Subcutaneous abdominal adipose tissue (tissue), 5 donors: ENCODE results near the gene INF2.
A peak's percentile ranks its signal among the peaks of the same experiment; 100 is the strongest.

Experiments used
- H3K27ac ChIP-seq: one replicate; pipeline ENCODE4 v1.7.0; 2013; ENCODE audit warnings: low read depth, mild to moderate bottlenecking, inconsistent platforms, low read length, moderate library complexity
- H3K27me3 ChIP-seq, 5 donors: one replicate each; pipeline ENCODE4 v1.7.0; 2013; ENCODE audit warnings: low read length in 5 of 5, inconsistent platforms in 1 of 5; ENCODE audit not compliant: control insufficient read depth in 5 of 5, insufficient read depth in 4 of 5
- H3K36me3 ChIP-seq, 5 donors: one replicate each; pipeline ENCODE4 v1.7.0; 2013; ENCODE audit warnings: low read length in 5 of 5; ENCODE audit not compliant: control insufficient read depth in 5 of 5, insufficient read depth in 5 of 5
- H3K4me1 ChIP-seq, 5 donors: one replicate each; pipeline ENCODE4 v1.7.0; 2013; ENCODE audit warnings: low read length in 5 of 5, mild to moderate bottlenecking in 3 of 5, moderate library complexity in 1 of 5; ENCODE audit not compliant: control insufficient read depth in 5 of 5, insufficient read depth in 5 of 5
- H3K4me3 ChIP-seq, 5 donors: one replicate each; pipeline ENCODE4 v1.7.0; 2013; ENCODE audit warnings: low read length in 5 of 5, low read depth in 1 of 5
- H3K9ac ChIP-seq, 5 donors: one replicate each; pipeline ENCODE4 v1.7.0; 2013; ENCODE audit warnings: low read length in 5 of 5, mild to moderate bottlenecking in 4 of 5, moderate library complexity in 3 of 5
- H3K9me3 ChIP-seq, 5 donors: one replicate each; pipeline ENCODE4 v1.7.0; 2013; ENCODE audit warnings: low read length in 5 of 5; ENCODE audit not compliant: control insufficient read depth in 5 of 5
- donor health status: healthy.
- donor health status: healthy.
- donor health status: healthy.
- donor health status: healthy.
- donor health status: healthy.

The INF2 gene

GRCh38 chr14:104681689-104682074 is 7.7 kb upstream of the INF2 start:
- Histone ChIP-seq H3K27ac (peak overlapping the region; percentile 92), H3K36me3 (no peaks in the 10 kb centered on the region), H3K27me3 (no peaks in the 10 kb centered on the region), H3K4me3 (peak overlapping the region in 3 of 5 donors; percentile 17 to 42 (median 42)), H3K9ac (no peak overlapping the region), H3K4me1 (peaks cover 13 to 62% (median 59%) of the 10 kb centered on the region in 5 donors), H3K9me3 (no peaks in the 10 kb centered on the region)

- H3K4me1 ChIP-seq: peaks cover 13 to 62% (median 61%) of the 10 kb centered on the region in 5 donors
- H3K27ac ChIP-seq: peak overlapping the region; percentile 92
- peak overlapping the region in 2 of 5 donors; percentile 37 to 47 for H3K9ac ChIP-seq
- H3K4me3 ChIP-seq: peak overlapping the region in 2 of 5 donors; percentile 42
- H3K9me3 ChIP-seq: no peaks in the 10 kb centered on the region
- no peaks in the 10 kb centered on the region for H3K27me3 ChIP-seq
- no peaks in the 10 kb centered on the region for H3K36me3 ChIP-seq
Observed at GRCh38 chr14:104682107-104682593, 7.3 kb upstream of the INF2 start.

DNA sequence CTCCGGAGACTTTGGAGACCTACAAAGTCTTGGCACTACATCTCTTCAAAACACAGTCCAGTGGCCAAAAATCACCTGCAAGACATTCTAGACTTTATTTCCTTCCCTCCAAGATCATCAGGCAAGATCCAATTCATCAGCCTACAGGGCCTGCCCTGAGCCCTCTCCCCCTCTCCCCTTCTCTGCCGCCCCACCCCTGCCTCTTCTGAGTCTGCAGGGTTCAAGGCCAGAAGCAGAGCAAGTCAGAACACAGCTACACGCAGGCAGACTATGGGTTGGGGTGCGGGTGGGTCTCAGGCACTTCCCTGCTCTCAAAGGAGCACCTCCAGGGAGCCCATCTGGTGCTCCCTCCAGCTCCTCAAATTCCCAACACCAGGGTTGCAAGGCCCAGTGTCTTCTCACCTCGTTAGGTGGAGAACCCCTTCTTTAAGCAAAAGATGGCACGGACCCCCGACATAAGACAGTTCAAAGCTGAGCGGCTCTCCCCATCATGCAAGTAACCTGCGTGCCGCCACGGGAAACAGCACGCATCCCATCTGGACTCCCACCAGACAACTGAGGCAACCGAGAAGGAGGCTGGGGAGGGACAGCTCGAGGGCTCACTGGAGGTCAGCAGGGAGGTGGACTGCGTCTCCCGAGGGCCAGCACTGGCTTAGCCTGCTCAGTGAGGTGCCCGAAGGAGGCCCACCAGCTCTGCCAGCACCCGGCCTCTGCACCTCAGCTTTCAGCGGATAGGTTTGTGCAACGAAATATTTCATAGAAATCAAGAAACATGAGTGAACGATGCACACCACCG is 5.6 kb upstream of the INF2 start:
- peaks cover 15 to 63% (median 61%) of the 10 kb centered on the region in 5 donors for H3K4me1 ChIP-seq
- H3K36me3 ChIP-seq: no peaks in the 10 kb centered on the region
- no peak overlapping the region for H3K4me3 ChIP-seq
- H3K27me3 ChIP-seq: no peaks in the 10 kb centered on the region
- H3K9ac ChIP-seq: no peak overlapping the region
- no peak overlapping the region for H3K27ac ChIP-seq
- H3K9me3 ChIP-seq: no peaks in the 10 kb centered on the region

GRCh38 chr14:104684449-104684821 is 5.0 kb upstream of the INF2 start:
- H3K4me1 ChIP-seq: peaks cover 15 to 61% (median 59%) of the 10 kb centered on the region in 5 donors

DNA sequence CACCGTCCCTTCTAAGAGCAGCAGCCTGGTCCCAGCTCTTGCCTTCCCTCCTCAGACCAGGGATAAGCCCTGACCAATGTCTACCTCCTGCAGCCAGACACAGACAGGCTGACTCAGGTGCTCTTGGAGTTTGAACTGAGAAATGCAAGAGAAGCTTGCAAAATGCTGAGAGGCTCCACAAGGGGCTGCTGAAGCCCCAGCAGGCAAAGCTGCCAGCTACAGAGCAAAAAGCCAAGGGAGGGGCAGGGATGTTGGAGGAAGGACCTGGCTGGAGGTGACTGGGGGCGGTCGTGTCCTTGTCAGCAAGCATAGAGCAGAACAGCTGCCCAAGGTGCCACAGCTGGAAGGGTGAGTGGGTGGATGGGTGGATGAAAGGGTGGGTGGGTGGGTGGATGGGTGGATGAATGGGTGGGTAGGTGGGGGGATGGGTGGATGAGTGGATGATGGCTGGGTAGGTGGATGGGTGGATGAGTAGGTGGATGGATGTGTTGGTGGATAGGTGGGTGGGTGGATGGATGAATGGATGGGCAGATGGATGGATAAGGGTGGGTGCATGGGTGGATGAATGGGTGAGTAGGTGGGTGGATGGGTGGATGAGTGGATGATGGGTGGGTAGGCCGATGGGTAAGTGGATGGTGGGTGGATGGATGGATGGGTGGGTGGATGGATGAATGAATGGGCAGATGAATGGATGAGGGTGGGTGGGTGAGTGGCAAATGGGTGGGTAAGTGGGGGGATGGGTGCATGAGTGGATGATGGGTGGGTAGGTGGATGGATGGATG is 4.0 kb upstream of the INF2 start:
- H3K9ac ChIP-seq: no peak overlapping the region
- H3K27me3 ChIP-seq: no peaks in the 10 kb centered on the region
- peaks cover 14 to 57% (median 54%) of the 10 kb centered on the region in 5 donors for H3K4me1 ChIP-seq
- no peaks in the 10 kb centered on the region for H3K36me3 ChIP-seq
- no peaks in the 10 kb centered on the region for H3K9me3 ChIP-seq
- no peak overlapping the region for H3K4me3 ChIP-seq
- H3K27ac ChIP-seq: no peak overlapping the region

More at GRCh38 chr14:104684449-104684821, 5.0 kb upstream of the INF2 start:
- Histone ChIP-seq H3K27ac (no peak overlapping the region), H3K27me3 (no peaks in the 10 kb centered on the region), H3K36me3 (no peaks in the 10 kb centered on the region), H3K9ac (no peak overlapping the region), H3K9me3 (no peaks in the 10 kb centered on the region), H3K4me3 (no peak overlapping the region)

DNA sequence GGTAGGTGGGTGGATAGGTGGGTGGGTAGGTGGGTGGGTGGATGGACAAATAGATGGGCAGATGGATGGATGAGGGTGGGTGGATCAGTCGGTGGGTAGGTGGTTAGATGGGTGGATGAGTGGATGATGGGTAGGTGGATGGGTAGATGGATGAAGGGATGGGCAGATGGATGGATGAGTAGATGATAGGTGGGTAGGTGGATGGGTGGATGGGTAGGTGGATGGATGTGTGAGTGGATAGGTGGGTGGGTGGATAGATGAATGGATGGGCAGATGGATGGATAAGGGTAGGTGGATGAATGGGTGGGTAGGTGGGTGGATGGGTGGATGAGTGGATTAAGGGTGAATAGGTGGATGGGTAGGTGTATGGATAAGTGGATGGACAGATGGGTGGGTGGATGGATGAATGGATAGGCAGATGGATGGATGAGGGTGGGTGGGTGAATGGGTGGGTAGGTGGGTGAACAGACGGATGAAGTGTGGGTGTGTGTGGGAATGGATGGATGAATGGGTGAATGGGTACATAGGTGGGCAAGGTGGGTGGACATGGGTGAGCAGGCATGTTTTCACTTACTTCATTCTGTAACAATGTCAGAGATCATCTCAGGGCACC is 3.3 kb upstream of the INF2 start:
- Histone ChIP-seq H3K36me3 (no peaks in the 10 kb centered on the region), H3K9me3 (no peaks in the 10 kb centered on the region), H3K27me3 (no peaks in the 10 kb centered on the region), H3K27ac (no peak overlapping the region), H3K9ac (no peak overlapping the region), H3K4me1 (peaks cover 12 to 57% (median 54%) of the 10 kb centered on the region in 5 donors), H3K4me3 (no peak overlapping the region)

DNA sequence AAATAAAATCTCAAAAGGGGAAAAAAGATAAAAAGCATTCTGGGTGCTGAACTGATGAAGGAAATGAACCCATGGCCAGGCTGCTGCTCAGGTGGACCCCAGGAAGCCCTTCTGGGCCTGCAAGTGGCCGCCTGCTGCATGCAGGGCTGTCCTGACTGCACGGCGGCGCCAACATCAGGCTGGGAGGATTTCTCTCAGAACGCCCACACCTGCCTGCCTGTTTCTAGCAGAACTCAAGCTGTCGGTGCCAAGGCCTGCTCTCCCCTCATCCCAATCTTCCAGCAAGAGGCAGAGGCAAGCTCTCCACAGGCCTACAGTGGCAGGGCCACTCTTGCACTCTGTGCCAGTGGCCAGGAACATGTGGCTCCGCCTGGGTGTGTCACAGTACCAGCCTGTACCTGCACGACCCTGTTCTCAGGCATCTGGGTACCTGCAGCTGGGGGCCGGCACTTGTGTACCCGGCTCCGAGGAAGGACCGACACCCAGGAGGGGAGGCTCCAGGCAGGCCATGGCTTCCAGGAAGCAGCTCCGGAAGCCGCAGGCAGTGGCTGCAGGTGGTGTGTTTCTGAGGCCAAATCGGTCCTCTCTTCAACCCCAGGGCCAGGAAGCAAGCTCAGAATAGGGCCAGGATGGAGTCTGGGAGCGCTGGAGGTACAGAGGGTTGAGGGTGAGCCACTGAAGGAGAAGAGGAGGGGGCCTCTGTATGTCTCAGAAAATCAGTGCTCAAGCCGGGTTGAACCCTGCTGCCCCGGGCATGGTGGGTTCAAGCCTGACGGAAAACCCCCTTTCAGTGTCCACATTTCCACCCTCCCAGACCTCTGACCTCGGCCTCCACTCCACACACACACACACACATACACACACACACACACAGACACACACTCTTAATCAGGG is 2.5 kb upstream of the INF2 start:
- H3K4me1 ChIP-seq: peaks cover 12 to 57% (median 54%) of the 10 kb centered on the region in 5 donors

DNA sequence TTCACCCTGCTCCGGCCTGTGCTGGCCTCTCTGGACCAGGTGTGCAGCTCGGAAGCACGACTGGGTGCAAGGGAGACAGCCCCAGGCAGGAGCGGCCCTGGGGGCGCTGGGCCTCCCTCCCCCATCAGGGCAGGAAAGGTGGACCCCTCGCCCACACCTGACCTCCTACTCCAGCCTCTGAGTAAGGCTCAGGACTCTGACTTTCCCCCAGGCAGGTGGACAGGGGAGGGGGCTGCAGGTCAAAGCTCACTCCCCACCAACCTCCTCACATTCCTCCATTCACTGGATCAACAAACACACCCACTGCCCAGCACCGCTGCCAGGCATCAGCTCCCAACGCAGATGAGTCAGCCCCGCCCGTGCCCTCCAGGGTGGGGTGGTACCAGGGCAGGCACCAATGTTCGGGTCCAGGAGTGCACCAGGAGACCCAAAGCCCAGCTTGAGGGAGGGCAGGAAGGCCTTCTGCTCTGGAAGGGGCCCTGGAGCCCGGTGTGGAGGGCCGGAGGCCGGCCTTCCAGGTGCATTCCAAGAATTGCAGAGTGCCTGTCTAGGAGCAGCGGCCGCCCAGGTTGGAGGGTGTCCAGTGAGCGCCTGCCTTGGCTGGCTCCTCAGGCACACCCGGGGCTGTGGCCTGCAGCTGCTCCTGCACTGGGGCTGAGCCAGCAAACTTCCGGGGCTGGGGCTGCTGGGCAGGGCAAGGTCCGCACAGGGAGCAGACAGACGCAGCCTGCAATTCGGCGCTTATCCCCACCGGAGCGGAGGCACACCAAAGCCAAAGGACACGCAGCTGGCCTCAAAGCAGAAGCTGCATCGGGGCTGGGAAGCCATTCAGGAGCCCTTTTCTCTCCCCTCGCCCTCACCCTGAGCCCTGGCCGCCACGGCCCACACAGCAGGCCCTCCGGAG is 1.6 kb upstream of the INF2 start:
- H3K4me1 ChIP-seq: peaks cover 13 to 58% (median 54%) of the 10 kb centered on the region in 5 donors
- H3K9ac ChIP-seq: peak overlapping the region in 1 of 5 donors; percentile 41
- H3K4me3 ChIP-seq: peak overlapping the region in 4 of 5 donors; percentile 13 to 23 (median 16)

More for the DNA sequence above, 2.5 kb upstream of the INF2 start:
- H3K27me3 ChIP-seq: no peaks in the 10 kb centered on the region
- H3K9me3 ChIP-seq: no peaks in the 10 kb centered on the region
- H3K4me3 ChIP-seq: no peak overlapping the region
- peak overlapping the region; percentile 69 for H3K27ac ChIP-seq
- H3K9ac ChIP-seq: no peak overlapping the region
- no peaks in the 10 kb centered on the region for H3K36me3 ChIP-seq

More for the DNA sequence above, 1.6 kb upstream of the INF2 start:
- Histone ChIP-seq H3K36me3 (peaks cover 0 to 4% (median 0%) of the 10 kb centered on the region in 5 donors), H3K27me3 (no peaks in the 10 kb centered on the region), H3K9me3 (no peaks in the 10 kb centered on the region), H3K27ac (peak overlapping the region; percentile 69)
